GM20000 (cell line): Measurements from ENCODE around the gene WDR48.
A peak's percentile ranks its signal among the peaks of the same experiment; 100 is the strongest.

Experiments used
- DNase-seq: peaks from one replicate; pipeline ENCODE4 v3.0.0; 2012; ENCODE audit warnings: low spot score
- TF ChIP-seq, protein P1 (sequence below): IDR thresholded peaks from 2 replicates; pipeline ENCODE4 v1.5.1; 2012; ENCODE audit warnings: mild to moderate bottlenecking, control low read depth; ENCODE audit errors: extremely low read depth, missing control alignments

The WDR48 gene

DNA sequence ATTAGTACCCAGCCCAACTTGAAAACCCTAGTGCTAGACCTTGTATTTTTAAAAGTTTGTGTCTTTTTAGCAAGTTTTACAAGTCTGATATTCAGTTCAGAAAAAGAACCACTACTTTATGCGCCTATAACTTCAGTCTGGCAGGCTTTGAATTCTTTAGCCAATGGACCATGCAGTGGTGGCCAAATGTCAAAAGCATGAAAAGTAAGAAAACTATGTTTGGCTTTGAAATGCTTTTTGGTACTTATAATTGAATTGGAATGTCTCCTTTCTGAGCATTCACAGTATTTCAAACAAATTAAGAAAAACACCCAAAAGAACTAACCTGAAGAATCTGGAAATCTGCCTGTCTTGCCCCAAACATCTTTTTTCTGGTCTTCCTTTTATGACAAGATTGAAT lies 12.8 kb downstream of the WDR48 start:
- DNase-seq = no peak
- TF ChIP-seq, protein P1, sequence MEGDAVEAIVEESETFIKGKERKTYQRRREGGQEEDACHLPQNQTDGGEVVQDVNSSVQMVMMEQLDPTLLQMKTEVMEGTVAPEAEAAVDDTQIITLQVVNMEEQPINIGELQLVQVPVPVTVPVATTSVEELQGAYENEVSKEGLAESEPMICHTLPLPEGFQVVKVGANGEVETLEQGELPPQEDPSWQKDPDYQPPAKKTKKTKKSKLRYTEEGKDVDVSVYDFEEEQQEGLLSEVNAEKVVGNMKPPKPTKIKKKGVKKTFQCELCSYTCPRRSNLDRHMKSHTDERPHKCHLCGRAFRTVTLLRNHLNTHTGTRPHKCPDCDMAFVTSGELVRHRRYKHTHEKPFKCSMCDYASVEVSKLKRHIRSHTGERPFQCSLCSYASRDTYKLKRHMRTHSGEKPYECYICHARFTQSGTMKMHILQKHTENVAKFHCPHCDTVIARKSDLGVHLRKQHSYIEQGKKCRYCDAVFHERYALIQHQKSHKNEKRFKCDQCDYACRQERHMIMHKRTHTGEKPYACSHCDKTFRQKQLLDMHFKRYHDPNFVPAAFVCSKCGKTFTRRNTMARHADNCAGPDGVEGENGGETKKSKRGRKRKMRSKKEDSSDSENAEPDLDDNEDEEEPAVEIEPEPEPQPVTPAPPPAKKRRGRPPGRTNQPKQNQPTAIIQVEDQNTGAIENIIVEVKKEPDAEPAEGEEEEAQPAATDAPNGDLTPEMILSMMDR = no peak

DNA sequence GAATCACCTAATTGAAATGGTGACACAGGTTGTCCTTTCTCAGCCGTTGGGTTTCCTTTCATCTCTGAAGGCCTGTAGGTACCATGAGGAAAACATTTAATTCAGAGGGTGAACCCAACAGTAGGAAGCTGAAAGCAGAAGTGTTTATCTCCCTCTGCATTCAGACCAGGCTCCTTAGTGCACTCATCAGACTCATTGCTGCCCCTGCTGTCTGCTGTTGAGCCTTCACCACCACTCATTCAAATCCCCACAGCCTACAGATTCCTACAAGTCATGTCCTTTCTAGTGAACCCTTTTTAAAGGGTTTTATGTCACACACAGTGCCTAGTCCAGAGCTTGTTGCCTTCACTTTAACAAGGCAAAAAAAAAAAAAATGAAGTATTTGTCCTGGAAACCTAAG lies 13.4 kb downstream of the WDR48 start:
- TF ChIP-seq, protein P1 = peak; percentile 26
- peak; percentile 61 for DNase-seq

DNA sequence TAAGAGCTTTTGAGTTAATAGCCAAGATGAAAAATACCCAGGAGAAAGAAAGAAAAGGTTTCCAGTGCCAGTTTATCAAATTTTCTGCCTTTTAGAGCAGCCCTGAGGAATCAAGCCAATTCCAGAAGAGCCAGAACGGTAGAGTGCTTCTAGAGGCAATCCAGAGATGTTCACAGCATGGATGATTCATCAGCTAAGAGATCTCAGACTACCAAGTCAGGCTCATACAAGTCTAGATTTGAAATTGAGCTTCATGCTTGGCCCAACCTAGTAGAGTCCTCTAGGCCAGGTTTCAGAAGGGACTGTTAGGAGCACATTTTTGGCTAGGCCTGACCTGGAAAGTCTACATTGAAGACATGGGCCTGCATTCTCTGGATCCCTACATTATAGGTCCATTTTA lies 15.5 kb downstream of the WDR48 start:
- TF ChIP-seq, protein P1 = no peak
- DNase-seq = no peak

DNA sequence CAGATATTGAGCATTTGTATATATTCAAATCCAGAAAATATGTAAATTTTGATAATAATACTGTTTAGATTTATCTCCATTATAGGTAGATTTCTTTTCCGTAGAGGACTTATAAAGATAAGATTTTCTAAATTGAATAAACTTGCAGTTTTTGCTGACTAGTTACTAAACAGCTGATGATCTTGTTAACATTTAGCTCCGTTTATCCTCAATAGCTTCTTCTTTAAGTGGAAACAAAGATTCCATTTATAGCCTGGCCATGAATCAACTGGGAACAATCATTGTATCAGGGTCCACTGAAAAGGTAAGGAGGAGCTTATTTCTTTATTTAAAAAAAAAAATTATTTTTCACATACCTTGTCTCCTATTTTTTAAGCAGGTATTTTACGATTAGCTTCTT lies 16.7 kb downstream of the WDR48 start:
- no peak for DNase-seq
- TF ChIP-seq, protein P1 = no peak

DNA sequence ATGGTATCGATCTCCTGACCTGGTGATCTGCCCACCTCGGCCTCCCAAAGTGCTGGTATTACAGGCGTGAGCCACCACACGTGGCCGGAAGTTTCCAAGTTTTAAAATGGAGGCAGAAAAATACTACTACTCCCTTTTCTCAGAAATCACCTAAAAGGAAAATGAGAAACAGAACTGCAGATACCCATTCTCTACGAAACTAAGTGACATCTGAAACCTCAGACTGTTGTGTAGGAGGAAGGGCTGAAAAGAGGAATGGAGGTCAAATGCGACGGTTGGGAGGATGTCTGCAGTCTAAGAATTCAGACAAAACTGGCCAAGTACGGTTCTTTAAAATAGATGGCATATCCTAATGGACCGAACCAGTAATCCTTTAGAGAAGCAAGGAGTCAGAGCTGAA lies 24.1 kb downstream of the WDR48 start:
- TF ChIP-seq, protein P1 = no peak
- DNase-seq = no peak

DNA sequence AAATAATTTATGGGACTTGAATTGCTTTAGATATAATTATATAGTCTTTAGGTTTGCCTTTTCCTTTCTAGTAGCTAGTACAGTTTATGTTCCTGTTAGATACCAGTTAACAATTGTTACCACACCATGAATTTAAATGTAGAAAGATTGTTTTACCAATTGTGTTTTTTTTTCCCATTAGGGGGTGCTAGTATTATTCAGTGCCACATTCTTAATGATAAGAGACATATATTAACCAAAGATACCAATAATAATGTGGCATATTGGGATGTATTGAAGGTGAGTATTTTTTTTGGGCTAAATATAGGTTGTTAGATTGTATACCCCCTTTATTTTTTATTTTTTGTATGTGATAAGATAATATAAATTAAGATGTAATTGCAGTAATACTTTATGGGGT lies 27.7 kb downstream of the WDR48 start:
- TF ChIP-seq, protein P1 = no peak

DNA sequence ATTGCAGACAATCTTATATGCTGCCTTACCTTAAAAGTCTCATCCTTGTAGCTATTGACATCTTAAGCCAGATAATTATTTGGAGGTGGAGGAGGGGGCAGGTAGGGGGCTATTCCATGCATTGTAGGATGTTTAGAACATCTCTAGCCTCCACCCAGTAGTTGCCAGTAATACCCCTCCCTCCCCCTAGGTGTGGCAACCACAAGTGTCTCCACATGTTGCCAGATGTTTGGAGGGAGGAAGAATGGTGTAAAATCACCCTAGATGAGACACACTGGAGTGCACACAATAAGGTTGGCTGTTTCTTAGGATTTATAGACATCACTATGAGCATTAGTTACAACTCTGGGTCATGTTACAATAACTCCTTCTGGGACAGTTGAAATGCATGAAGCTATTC lies 28.2 kb downstream of the WDR48 start:
- TF ChIP-seq, protein P1 = no peak
- no peak for DNase-seq

More for the DNA sequence above, 27.7 kb downstream of the WDR48 start:
- DNase-seq = no peak
